ENCODE results near the gene KISS1.

KISS1 gene

GRCh38 chr1:204149635-204150565, 46.4 kb downstream of the KISS1 start:
- ATAC-seq (ENCODE audit: low read depth): no peak
- Mint-ChIP-seq H3K27ac (no peak overlapping the region), H3K36me3 (no peaks in the 10 kb centered on the region), H3K4me1 (peaks cover 2% of the 10 kb centered on the region), H3K27me3 (peaks cover 17% of the 10 kb centered on the region), H3K4me3 (peak overlapping the region; percentile 34), H3K9me3 (no peaks in the 10 kb centered on the region)
- no peak for DNase-seq (ENCODE audit: low spot score in 2 of 2)

- Mint-ChIP-seq H3K9me3 (no peaks in the 10 kb centered on the region), H3K4me3 (no peak overlapping the region), H3K27ac (no peak overlapping the region), H3K4me1 (peaks cover 2% of the 10 kb centered on the region), H3K27me3 (peaks cover 20% of the 10 kb centered on the region), H3K36me3 (no peaks in the 10 kb centered on the region)
- ATAC-seq (ENCODE audit: low read depth) (no peak), DNase-seq (ENCODE audit: low spot score in 2 of 2) (no peak)
Measured at GRCh38 chr1:204149107-204149506, 47.2 kb downstream of the KISS1 start.

GRCh38 chr1:204147406-204148383, 48.6 kb downstream of the KISS1 start:
- Mint-ChIP-seq H3K36me3 (no peaks in the 10 kb centered on the region), H3K27me3 (peaks cover 14% of the 10 kb centered on the region), H3K4me3 (no peak overlapping the region), H3K9me3 (no peaks in the 10 kb centered on the region), H3K4me1 (peaks cover 2% of the 10 kb centered on the region), H3K27ac (no peak overlapping the region)
- DNase-seq (ENCODE audit: low spot score in 2 of 2) (no peak), ATAC-seq (ENCODE audit: low read depth) (no peak)

GRCh38 chr1:204146965-204147364, 49.3 kb downstream of the KISS1 start:
- Mint-ChIP-seq H3K4me3 (no peak overlapping the region), H3K4me1 (peaks cover 2% of the 10 kb centered on the region), H3K27me3 (peaks cover 10% of the 10 kb centered on the region), H3K9me3 (no peaks in the 10 kb centered on the region), H3K27ac (no peak overlapping the region), H3K36me3 (no peaks in the 10 kb centered on the region)
- no peak for DNase-seq (ENCODE audit: low spot score in 2 of 2)
- no peak for ATAC-seq (ENCODE audit: low read depth)

GRCh38 chr1:204146309-204146708, 50.0 kb downstream of the KISS1 start:
- Mint-ChIP-seq H3K4me1 (peaks cover 2% of the 10 kb centered on the region), H3K27me3 (peaks cover 12% of the 10 kb centered on the region), H3K9me3 (no peaks in the 10 kb centered on the region), H3K36me3 (no peaks in the 10 kb centered on the region), H3K27ac (no peak overlapping the region), H3K4me3 (no peak overlapping the region)
- DNase-seq (ENCODE audit: low spot score in 2 of 2) (no peak), ATAC-seq (ENCODE audit: low read depth) (no peak)

- no peak for ATAC-seq (ENCODE audit: low read depth)
Measured at GRCh38 chr1:204145033-204145504, 51.2 kb downstream of the KISS1 start.

GRCh38 chr1:204143276-204144041, 52.8 kb downstream of the KISS1 start:
- H3K27me3 Mint-ChIP-seq: peaks cover 16% of the 10 kb centered on the region
- peaks cover 2% of the 10 kb centered on the region for H3K9me3 Mint-ChIP-seq
- DNase-seq (ENCODE audit: low spot score in 2 of 2) (no peak), ATAC-seq (ENCODE audit: low read depth) (no peak)
- H3K4me3 Mint-ChIP-seq: no peak overlapping the region
- peaks cover 2% of the 10 kb centered on the region for H3K36me3 Mint-ChIP-seq
- H3K27ac Mint-ChIP-seq: no peak overlapping the region
- peaks cover 2% of the 10 kb centered on the region for H3K4me1 Mint-ChIP-seq

More at GRCh38 chr1:204145033-204145504, 51.2 kb downstream of the KISS1 start:
- H3K4me1 Mint-ChIP-seq: peaks cover 2% of the 10 kb centered on the region
- H3K36me3 Mint-ChIP-seq: peaks cover 2% of the 10 kb centered on the region
- H3K27ac Mint-ChIP-seq: no peak overlapping the region
- no peak overlapping the region for H3K4me3 Mint-ChIP-seq
- DNase-seq (ENCODE audit: low spot score in 2 of 2): no peak
- peaks cover 2% of the 10 kb centered on the region for H3K9me3 Mint-ChIP-seq
- H3K27me3 Mint-ChIP-seq: peaks cover 13% of the 10 kb centered on the region

GRCh38 chr1:204142032-204142974, 54.0 kb downstream of the KISS1 start:
- ATAC-seq (ENCODE audit: low read depth) (no peak), DNase-seq (ENCODE audit: low spot score in 2 of 2) (no peak)
- Mint-ChIP-seq H3K4me3 (no peak overlapping the region), H3K36me3 (peaks cover 2% of the 10 kb centered on the region), H3K4me1 (no peaks in the 10 kb centered on the region), H3K9me3 (peaks cover 2% of the 10 kb centered on the region), H3K27me3 (peaks cover 16% of the 10 kb centered on the region), H3K27ac (no peak overlapping the region)

- DNase-seq (ENCODE audit: low spot score in 2 of 2) (no peak), ATAC-seq (ENCODE audit: low read depth) (no peak)
- H3K36me3 Mint-ChIP-seq: peaks cover 2% of the 10 kb centered on the region
- H3K4me3 Mint-ChIP-seq: no peak overlapping the region
- H3K4me1 Mint-ChIP-seq: no peaks in the 10 kb centered on the region
- peaks cover 2% of the 10 kb centered on the region for H3K9me3 Mint-ChIP-seq
- H3K27ac Mint-ChIP-seq: no peak overlapping the region
- peaks cover 16% of the 10 kb centered on the region for H3K27me3 Mint-ChIP-seq
Measured at GRCh38 chr1:204141131-204141530, 55.2 kb downstream of the KISS1 start.

All from memory B cell (primary cell).